A172 (cell line): Measurements from ENCODE around the gene DAPK2. TPM values are rescaled to one million over a fixed set of nuclear protein-coding genes. Genes with fewer than 3 reads are reported as not detected.

Experiments
- DNase-seq: peaks from one replicate; pipeline ENCODE4 v3.0.0-alpha.2; 2015; ENCODE audit warnings: low spot score
- total RNA-seq: library from RNA; depleted of rRNA; stranded (reverse); fragments of >200 nt; shearing (Covaris generic); gene quantifications from 2 replicates; pipeline ENCODE4 v1.2.3, GENCODE V29; 2014

The DAPK2 gene
- total RNA-seq, 1 experiment from 2014 or later = 1.5 TPM

DNA sequence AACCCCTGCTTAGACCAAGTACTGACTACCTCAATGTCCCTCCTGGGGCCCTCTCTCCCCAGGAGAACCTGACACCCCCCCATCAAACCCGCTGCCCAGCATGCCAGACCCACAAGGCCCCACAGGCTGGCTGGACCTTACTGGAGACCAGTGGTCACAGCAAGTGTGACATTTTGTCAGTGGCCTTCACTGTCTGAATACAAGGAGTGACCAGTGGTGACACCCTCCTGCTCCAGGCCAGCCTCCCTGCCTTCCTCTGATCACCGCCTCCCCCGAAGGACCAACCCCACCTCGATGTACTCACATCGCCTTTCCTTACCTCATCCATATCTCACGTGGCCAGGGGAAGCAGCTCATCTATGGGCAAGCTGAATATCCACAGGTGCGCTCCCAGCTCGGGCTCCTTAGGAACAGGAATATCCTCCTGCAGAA lies 150.5 kb downstream of the DAPK2 start:
- DNase-seq = no peak

DNA sequence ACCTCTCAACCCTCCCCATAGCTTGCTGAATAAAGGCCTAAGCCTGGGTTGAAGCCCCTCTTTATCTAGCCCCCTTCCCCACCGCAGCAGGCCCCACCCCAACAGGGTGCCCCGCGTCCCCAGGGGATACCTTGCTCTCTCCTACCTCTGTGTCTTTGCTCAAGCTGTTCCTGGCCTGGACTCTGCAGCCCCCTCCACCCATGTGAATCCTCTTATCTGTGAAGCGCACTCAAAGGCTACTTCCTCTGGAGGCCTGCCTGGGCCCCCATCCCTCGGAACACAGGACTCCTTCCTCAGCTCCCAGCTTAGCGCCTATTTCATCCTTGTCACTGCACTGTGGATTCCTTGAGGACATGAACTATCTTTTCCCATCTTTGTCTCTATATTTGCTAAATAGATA lies 151.1 kb downstream of the DAPK2 start:
- no peak for DNase-seq

DNA sequence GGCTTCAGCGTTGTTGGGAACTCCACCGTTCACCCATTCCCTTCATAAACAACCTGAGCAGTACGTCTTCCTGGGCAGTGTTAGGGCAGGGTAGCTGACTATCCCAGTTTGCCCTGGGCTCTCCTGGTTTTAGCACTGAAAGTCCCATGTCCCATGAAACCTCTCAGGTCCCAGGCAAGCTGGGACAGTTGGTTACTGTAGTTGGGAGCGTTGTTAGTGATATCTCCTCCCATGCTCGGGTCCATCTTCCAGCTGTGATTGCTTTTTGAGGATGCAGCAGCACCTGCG lies 151.7 kb downstream of the DAPK2 start:
- DNase-seq = no peak

DNA sequence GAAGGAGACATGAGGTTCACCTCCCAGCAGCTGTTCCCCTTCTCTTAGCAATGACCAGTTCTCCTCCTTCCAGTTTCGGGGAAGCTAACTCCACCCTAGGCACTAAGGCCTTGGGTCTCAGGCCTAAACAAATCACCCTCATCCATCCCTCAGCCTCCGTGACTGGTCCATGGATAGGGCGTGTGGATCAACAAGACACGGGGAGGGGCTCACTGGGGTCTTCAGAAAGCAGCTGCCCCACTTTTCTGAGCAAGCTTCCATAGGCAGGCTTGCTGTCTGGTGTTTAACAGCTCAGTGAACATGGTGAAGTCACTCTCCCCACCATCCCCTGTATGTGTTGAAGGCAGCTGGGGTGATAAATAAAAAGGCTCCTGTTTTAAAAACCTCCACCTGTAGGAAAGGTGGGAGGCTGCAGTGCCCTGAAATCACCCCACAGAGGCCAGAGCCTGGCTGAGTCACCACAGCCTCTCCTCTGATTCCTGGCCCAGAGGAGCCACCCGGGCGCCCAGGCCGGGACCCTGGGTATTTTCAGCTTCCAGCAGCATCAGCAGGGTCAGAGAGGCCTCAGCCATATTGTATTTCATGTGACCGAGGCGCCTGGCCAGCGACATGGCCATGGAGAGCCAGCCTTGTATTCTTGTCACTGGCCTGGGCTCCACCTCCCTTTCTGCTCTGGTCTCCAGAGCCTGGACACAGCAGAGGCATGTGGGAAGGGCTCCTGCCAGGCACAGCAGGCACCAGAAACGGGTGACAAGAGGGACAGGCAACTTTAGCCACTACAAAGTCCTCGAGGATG lies 152.2 kb downstream of the DAPK2 start:
- DNase-seq = no peak

DNA sequence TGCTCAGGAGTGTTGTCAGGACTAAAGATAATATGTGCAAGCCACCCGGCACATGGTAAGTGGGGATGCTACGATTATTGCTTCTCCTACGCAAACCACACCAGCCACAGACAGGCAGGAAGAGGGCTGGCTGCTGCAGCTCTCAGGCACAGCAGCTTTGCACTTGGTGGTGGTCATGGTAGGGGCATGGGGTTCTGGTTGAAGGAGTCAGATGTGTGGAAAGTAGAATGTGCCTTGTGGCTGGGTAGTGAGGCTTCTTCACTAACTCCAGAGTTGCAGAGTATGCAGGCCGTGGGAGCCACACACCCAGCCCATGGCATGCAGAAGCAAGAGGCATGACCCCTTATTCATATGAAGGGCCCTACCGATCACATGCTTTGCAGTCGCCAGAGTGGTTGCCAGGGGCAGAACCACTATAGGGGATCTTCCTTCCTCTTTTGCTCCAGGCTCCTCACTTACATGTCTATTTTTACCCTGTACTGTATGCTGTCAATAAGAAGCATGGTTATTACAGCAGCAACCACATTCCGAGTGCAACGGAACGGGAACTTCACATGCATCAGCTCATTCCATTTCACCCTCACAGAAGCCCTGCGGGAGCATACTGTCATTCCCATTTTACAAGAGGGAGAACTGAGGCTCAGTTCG lies 153.4 kb downstream of the DAPK2 start:
- no peak for DNase-seq

DNA sequence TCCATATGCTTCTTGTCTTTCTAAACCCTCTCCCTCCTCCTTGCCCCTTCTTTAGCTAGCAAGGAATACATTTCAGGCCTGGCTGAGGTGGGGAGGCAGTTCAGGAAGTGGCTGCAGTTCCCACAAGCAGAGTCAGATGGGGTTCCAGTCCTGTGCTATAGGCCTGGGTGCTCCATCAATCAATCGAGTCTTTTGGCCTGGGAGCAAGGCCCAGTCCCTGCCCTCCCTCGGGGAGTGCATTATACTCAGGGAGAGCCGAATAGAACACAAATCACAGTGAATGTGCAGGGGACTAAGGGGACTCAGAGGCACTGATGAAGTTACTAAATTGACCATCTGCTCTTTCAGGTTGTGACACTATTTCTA lies 154.5 kb downstream of the DAPK2 start:
- DNase-seq = no peak

DNA sequence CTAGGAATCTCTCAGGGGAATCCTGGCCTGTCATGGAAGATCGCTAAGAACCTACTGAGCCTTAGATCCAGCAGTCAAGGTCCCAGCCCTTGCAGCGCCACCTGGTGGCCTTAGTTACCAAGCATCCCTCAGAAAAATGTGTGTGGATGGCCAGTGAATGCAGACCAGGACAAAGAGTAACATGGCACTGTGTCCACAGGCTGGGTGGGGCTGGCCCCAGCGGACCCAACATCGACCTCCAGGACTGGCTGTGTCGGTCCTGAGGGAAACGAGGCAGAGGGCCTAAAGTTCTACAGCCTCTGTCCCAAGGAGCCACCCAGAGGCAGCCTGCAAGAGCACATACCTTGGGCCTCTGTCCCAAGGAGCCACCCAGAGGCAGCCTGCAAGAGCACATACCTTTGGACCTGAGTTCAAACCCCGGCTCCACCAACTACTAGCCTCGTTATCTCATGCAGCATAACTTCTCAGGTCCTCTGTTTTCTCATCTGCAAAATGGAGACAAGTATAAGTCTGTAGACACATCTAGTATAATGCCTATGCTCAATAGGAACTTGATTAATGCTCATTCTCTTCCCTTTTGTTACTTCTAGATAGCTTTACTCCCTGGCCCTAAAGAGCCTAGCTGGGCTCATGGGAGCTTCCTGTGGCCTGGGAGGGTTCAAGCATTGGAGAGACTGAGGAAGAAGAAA lies 155.1 kb downstream of the DAPK2 start:
- peak; percentile 72 for DNase-seq

DNA sequence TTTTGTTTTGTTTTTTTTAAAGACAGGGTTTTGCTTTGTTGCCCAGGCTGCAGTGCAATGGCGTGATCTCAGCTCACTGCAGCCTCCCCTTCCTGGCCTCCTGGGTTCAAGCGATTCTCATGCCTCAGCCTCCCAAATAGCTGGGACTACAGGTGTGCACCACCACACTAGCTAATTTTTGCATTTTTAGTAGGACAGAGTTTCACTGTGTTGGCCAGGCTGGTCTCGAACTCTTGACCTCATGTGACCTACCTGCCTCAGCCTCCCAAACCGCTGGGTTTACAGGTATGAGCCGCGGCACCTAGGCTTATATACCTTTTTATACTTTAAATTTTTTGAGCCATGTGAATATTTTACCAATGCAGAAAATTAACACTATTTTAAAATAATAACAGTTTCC lies 155.7 kb downstream of the DAPK2 start:
- DNase-seq = no peak

DNA sequence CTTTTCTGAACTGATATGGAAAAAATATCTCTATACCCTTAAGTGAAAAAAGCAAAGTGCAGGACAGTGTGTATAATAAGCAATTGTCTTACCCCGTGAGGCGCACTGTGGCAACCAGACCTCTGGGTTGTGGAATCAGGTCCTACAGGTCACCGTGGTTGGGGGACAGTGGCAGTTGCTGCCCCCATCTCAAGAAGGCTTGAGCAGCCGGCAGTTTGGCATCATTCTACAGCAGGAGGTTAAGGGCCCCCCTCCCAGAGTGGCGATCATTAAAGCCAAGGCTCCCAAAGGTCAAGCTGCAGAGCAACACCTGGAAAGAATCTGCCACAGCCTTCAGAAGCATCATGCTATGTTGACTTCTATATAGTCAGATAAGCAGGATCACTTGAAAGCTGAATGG lies 156.5 kb downstream of the DAPK2 start:
- no peak for DNase-seq

DNA sequence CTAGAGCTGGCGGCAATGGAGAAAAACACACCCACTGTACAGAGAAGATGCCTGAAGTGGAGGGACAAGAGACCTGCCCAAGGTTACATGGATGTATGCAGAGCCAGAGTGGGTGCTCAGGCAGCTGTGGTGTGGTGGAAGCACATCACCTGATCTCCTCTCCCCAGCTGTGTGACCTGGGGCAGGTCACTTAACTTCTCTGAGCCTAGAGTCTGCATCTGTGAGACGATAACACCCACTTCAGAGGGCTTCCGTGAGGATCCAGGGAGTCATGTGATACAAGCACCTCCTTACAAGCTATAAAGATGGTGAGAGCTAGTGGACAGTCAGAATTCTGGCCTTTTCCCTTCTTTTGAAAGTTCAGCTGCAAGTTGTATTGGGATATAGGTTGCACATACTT lies 157.5 kb downstream of the DAPK2 start:
- no peak for DNase-seq

DNA sequence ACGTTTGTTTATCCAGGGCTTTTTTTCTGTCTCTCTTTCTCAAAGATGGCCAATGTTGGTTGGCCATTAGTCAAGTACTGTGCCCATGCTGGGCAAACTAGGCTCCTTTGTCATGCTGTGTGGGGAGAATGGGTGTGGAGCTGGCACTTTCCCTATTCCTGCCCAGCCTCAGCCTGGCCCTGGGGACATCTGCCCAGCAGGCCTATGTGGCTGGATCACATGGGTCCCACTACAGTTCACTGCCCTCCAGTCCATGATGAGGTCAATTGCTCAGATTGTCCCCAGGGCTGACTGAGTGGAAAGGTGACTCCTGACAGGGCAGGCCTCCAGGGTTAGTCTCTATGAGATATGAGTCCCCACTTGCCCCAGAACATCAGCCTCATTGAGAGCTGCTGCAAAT lies 158.1 kb downstream of the DAPK2 start:
- DNase-seq = no peak

DNA sequence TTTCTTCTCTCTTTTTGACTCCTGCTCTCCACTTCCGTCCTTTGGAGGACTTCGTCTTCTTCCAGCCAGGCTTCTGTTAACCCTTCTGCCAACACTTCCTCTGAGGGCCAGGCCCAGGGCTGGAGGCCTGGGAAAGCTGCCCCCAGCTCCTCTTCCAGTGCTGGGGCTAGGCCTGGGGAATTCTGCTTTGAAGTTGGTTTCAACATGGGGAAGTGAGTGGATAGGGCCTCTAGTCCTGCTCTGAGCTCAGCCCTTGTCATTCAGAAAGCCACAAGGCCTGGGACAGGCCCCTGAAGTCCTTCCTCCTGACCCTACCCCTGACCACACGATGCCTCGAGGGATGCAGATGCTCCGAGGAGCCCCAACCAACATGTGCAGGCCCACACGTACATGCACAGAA lies 158.7 kb downstream of the DAPK2 start:
- no peak for DNase-seq

DNA sequence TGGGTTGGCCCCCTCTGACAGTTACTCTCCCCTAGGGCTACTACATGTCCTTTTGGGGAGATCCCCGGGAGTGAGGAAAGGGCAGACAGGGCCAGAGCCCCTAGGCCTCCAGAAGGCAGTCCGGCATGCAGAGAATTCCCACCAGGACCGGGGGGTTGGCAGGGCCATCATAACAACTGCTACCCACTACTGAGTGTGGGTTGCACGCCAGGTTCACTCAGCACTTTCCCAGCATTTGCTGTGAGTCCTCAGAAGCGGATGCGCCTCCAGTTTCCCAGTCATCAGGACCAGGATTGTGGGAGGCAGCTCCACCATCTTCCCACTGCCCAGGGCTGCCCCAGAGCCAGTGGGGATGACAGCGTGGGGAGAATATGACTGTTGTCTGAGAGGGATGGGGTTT lies 161.3 kb downstream of the DAPK2 start:
- DNase-seq = no peak

DNA sequence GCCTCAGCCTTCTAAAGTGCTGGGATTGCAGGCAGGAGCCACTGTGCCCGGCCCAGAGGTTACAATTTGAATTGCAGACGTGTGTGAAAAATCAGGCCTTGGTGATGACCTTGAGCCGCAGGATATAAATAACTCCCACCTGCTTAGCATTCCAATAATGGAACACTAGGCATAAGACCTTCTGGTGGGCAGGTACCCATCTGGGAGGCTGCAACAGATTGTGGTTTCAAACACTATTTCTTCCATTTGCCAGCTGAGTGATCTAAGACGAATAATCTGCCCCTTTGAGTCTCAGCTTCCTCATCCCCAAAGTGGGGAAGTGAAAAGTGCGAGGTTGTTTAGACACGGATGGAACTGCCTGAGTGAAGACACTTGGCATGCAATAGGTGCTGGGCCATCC lies 164.9 kb downstream of the DAPK2 start:
- no peak for DNase-seq

DNA sequence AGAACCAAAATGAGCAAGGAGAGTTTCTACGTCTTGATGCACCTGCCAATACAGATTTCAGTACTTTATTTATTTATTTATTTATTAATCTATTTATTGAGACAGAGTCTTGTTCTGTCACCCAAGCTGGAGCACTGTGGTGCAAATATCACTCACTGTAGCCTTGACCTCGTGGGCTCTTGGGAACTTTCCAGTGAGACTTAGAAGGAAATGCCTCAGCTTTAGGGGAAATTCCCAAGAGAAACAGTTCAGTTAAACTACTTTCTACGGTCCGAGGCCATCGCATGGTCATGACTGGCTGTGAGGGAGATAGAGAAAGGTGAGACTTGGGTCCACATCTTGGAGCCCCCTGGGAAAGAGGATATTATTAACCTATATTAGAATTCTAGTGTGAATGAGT lies 165.5 kb downstream of the DAPK2 start:
- DNase-seq = no peak

DNA sequence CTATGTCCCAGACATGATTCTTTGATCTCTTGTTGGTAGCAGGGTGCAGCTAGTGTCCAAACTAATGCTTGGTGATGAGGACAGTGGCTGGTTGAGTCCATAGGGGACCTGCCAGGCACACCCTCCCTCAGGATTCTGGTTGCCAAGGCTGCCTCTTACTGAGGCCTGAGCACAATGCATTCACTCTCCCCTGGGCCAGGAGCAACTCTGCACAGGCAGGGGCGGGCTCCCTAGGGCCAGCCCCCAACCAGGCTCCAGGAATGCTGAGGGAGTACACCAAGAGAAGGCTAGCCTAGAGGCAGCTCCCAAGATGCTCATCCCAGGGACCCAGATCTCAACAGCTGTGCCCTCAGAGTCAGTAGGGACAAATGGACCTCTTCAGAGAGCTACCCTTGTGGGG lies 166.3 kb downstream of the DAPK2 start:
- no peak for DNase-seq

DNA sequence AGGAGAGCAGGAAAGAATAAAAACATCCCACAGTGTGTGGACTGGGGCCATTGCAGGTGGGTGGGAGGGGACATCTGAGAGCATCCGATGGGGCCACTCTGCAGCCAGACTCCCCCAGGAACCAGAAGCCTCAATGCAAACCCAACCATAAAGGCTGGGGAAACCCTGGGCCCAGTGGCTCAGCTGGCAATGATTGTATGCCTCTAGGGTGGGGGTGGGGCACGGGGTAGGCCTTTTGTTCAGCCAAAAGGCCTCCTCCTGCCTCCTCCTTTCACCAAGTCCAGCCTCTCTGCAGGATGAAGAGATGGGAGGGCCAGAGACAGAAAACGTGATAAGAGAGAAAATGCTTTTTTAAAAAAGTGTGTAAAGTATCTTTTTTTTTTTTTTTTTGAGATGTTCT lies 167.1 kb downstream of the DAPK2 start:
- no peak for DNase-seq

DNA sequence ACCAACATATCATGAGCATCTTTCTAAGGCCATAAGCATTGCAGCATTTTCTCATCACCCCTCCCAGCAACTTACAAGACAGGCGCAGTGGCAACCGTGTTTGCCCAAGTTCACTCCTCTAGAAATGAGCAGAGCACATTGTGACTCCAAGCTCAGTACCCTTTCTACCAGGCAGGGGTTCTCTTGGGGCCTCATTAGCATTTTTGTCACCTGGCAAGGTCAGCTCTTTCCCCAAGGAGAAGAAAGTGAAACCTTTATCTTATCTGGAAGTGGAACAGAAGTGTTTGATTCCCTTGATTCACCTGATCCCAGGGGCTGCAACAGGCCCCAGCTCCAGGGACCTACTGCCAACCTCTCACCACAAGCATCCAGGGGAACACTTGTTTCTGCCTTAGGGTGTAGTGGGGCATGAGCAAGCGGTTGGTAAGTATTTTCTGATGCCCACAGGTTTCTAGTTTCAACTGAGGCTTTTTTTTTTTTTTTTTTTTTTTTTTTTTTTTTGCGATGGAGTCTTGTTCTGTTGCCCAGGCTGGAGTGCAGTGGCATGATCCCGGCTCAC lies 168.5 kb downstream of the DAPK2 start:
- no peak for DNase-seq

DNA sequence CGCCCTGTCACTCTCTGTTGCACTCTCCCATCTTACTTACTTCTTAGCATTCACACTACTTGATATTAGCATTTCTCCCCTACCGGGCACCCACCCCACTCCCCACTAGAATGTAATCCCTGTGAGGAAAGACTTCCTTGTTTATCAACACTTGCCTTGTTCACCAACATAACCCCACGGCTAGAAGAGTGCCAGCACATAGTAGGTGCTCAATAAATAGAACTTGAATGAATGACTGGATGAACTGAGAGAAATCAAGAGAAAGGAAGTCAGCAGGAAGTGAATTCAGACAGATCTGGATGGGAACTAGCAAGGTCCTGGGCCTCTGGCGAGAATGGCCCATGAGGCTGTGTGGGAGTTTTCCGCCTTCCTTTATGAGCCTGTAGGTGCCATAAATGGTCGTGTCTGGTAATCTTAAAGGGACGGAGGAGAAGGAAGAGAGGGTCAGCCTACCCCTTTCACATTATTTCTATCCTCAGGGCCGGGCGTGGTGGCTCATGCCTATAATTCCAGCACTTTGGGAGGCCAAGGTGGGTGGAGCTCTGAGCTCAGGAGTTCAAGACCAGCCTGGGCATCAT lies 170.1 kb downstream of the DAPK2 start:
- DNase-seq = no peak

DNA sequence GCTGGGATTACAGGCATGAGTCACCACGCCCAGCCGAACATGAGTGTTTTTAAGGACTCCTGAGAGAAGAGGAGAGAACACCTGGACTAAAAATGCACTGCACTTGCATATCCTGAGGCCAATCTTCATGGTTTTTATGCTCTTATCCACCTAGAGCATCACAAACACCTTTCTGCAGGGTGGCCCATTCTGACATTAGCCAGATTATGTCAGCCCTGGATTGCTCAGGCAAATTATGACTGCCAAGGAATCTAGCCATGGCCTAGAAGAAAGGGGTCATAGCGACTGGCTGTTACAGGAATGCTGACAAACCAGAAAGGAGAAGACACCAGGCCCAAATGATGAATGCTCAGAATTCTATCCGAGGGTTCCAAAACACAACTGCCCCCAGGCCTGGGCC lies 171.7 kb downstream of the DAPK2 start:
- no peak for DNase-seq

DNA sequence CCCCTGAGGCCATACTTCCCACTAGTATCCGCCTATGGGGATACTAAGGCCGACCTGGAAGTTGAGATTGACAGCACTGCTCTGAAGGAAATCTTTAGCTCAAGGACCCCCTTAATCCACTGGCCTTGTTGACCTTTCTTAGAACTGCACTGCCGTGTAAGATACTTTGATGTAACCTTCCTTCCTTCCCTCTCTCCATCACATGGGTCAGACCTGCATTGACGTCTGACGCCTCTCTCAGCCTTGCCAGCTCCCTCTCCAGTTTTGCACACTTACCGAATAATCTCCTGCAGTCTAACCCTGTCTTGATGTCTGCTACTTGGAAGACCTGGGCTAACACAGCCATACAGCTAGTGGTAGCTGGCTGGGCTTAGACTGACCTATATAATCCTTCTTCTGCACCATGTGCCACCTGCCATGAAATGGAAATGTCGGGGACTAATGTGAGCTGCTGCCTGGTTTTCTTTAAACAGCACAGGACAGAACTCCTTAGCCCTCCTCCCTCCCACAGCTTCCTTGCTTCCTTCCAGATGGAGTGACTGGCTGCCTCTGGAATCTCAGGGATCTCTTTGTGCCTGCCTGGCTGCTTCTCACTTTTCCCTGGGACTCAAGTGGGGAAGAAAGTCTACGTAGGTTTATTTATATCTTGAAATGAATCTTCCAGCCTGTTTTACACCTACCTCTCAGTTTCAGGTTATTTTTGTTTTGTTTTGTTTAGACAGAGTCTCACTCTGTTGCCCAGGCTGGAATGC lies 173.3 kb downstream of the DAPK2 start:
- no peak for DNase-seq
